Dedifferentiated amniotic fluid mesenchymal stem cell (primary cell): ENCODE data around the gene AQP10.
"Not testable (repeated sequence)": the region's sequence is repeated elsewhere in the genome, so short reads cannot be mapped to it uniquely, and the experiment has no call there.

Experiments used
- DNase-seq: peaks from one replicate; pipeline ENCODE4 v3.0.0-alpha.2; 2016; ENCODE audit errors: extremely low spot score

Gene AQP10

GRCh38 chr1:154324241-154324640 is 3.3 kb downstream of the AQP10 start:
- no peak for DNase-seq

- DNase-seq = peak; percentile 79
Observed at GRCh38 chr1:154324669-154325582, 4.0 kb downstream of the AQP10 start, which contains the start of gene ATP8B2. Gene ATP8B2 (plus strand): TSS chr1:154325525. CDS start chr1:154328142, 2,617 bp downstream.

GRCh38 chr1:154325583-154326545 is 5.0 kb downstream of the AQP10 start:
- peak; percentile 92 for DNase-seq

GRCh38 chr1:154326546-154327465 is 5.9 kb downstream of the AQP10 start:
- DNase-seq = peak; percentile 76

- no peak for DNase-seq
Observed at GRCh38 chr1:154327466-154328317, 6.8 kb downstream of the AQP10 start.

GRCh38 chr1:154328318-154329151 is 7.6 kb downstream of the AQP10 start:
- DNase-seq = peak; percentile 47

- DNase-seq = no peak
Observed at GRCh38 chr1:154329152-154329521, 8.2 kb downstream of the AQP10 start.

- no peak for DNase-seq
Observed at GRCh38 chr1:154329551-154330131, 8.7 kb downstream of the AQP10 start.

GRCh38 chr1:154330669-154331068 is 9.8 kb downstream of the AQP10 start:
- DNase-seq = no peak

- no peak for DNase-seq
Observed at GRCh38 chr1:154334079-154335024, 13.5 kb downstream of the AQP10 start.

- DNase-seq = peak; percentile 94
Observed at GRCh38 chr1:154335025-154335714, 14.3 kb downstream of the AQP10 start.

GRCh38 chr1:154337253-154337894 is 16.5 kb downstream of the AQP10 start:
- no peak for DNase-seq

GRCh38 chr1:154338875-154339274 is 18.0 kb downstream of the AQP10 start:
- DNase-seq = no peak

GRCh38 chr1:154341366-154341765 is 20.5 kb downstream of the AQP10 start:
- DNase-seq = not testable (repeated sequence)

- no peak for DNase-seq
Observed at GRCh38 chr1:154342132-154342531, 21.2 kb downstream of the AQP10 start.

- no peak for DNase-seq
Observed at GRCh38 chr1:154342836-154343472, 22.1 kb downstream of the AQP10 start.
